NCI-H510A (cell line): ENCODE data around the gene GOPC.

Experiments
- DNase-seq: peaks from one replicate; lab custom pipeline; 2025; lab: John Stamatoyannopoulos, UW

The GOPC gene

GRCh38 chr6:117514655-117515054, 87.7 kb downstream of the GOPC start:
- DNase-seq, result no peak

DNA sequence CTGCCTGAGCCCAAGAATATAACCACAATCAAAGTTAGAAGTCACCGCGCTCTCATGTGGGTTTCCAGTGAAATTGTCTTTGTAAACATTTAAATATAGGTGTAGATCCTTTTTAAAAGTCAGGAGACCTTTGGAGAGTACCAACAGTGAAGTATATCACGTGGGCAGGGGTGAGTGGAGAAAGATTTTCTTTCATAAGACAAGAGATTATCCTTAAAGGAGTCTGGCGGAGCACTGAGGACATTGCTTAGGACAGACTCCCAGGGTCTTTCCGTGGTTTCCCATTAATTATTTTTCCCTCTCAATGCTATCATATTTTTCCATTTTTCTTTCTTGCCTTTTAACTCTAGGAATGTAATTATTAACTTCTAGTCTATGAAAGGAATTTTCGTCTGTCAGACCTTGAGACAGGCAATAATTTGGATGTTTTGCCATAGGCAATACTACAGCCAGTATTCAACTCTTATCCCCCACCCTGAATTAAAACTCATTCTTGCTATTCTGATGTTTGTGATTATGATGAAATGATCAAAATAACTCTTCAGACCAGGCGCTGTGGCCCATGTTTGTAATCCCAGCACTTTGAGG, 88.4 kb downstream of the GOPC start:
- DNase-seq, result no peak

- no peak for DNase-seq
These were observed 89.2 kb downstream of the GOPC start for GRCh38 chr6:117512987-117513573.

- no peak for DNase-seq
These were observed 90.1 kb downstream of the GOPC start for GRCh38 chr6:117512056-117512828.
